Measurements from ENCODE around the gene C16orf78.

The C16orf78 gene

GRCh38 chr16:49431591-49432290 is 58.1 kb downstream of the C16orf78 start:
- no peak overlapping the region for H3K4me3 ChIP-seq (ENCODE audit: control insufficient read depth, low read depth, low read length)
- no peak for TF ChIP-seq CTCF (IDR thresholded peaks at IDR 0.05; ENCODE audit: control insufficient read depth, insufficient read depth, low read depth, low read length, missing control alignments)
- DNase-seq (ENCODE audit: low read depth): no peak

GRCh38 chr16:49434733-49435132 is 61.1 kb downstream of the C16orf78 start:
- DNase-seq (ENCODE audit: low read depth): no peak
- H3K4me3 ChIP-seq (ENCODE audit: control insufficient read depth, low read depth, low read length): no peak overlapping the region
- no peak for TF ChIP-seq CTCF (IDR thresholded peaks at IDR 0.05; ENCODE audit: control insufficient read depth, insufficient read depth, low read depth, low read length, missing control alignments)

- no peak for TF ChIP-seq CTCF (IDR thresholded peaks at IDR 0.05; ENCODE audit: control insufficient read depth, insufficient read depth, low read depth, low read length, missing control alignments)
- no peak overlapping the region for H3K4me3 ChIP-seq (ENCODE audit: control insufficient read depth, low read depth, low read length)
- no peak for DNase-seq (ENCODE audit: low read depth)
Observed at GRCh38 chr16:49436181-49436580, 62.6 kb downstream of the C16orf78 start.

- DNase-seq (ENCODE audit: low read depth): no peak
- no peak for TF ChIP-seq CTCF (IDR thresholded peaks at IDR 0.05; ENCODE audit: control insufficient read depth, insufficient read depth, low read depth, low read length, missing control alignments)
- H3K4me3 ChIP-seq (ENCODE audit: control insufficient read depth, low read depth, low read length): no peak overlapping the region
Observed at GRCh38 chr16:49437344-49437743, 63.7 kb downstream of the C16orf78 start.

GRCh38 chr16:49439050-49439449 is 65.4 kb downstream of the C16orf78 start:
- H3K4me3 ChIP-seq (ENCODE audit: control insufficient read depth, low read depth, low read length): no peak overlapping the region
- DNase-seq (ENCODE audit: low read depth): no peak
- TF ChIP-seq CTCF (IDR thresholded peaks at IDR 0.05; ENCODE audit: control insufficient read depth, insufficient read depth, low read depth, low read length, missing control alignments): no peak

GRCh38 chr16:49439676-49440075 is 66.1 kb downstream of the C16orf78 start:
- no peak overlapping the region for H3K4me3 ChIP-seq (ENCODE audit: control insufficient read depth, low read depth, low read length)
- TF ChIP-seq CTCF (IDR thresholded peaks at IDR 0.05; ENCODE audit: control insufficient read depth, insufficient read depth, low read depth, low read length, missing control alignments): no peak
- DNase-seq (ENCODE audit: low read depth): no peak
